Vagina (tissue), 2 donors: ENCODE data around the gene FKBP10.
"Not testable (repeated sequence)": the region's sequence is repeated elsewhere in the genome, so short reads cannot be mapped to it uniquely, and the experiment has no call there.

Experiments used
- CTCF ChIP-seq, 3 experiments: fragments of 450-650 bp in 2 of 3; fragments of 200-600 bp in 1 of 3; sonication (generic) in 1 of 3; IDR thresholded peaks; one replicate each; pipeline ENCODE4 v1.5.1; 2017 to 2019; ENCODE audit warnings: antibody characterized with exemption in 3 of 3, mild to moderate bottlenecking in 2 of 3, moderate library complexity in 2 of 3
- POLR2A ChIP-seq, 2 donors: fragments of 450-650 bp; IDR thresholded peaks; one replicate each; pipeline ENCODE4 v1.6.1; 2017; ENCODE audit warnings: antibody characterized with exemption in 2 of 2, mild to moderate bottlenecking in 2 of 2, moderate library complexity in 2 of 2
- POLR2AphosphoS5 ChIP-seq, 2 donors: sonication (generic); formaldehyde crosslinking; IDR thresholded peaks; one replicate each; pipeline ENCODE4 v1.9.0; 2017; ENCODE audit warnings: antibody characterized with exemption in 2 of 2, mild to moderate bottlenecking in 2 of 2, low read depth in 1 of 2; ENCODE audit not compliant: insufficient read depth in 1 of 2

GRCh38 chr17:41839448-41839847, 26.6 kb downstream of the FKBP10 start:
- TF ChIP-seq CTCF (IDR thresholded peaks at IDR 0.05); POLR2A (IDR thresholded peaks at IDR 0.05); POLR2AphosphoS5 (IDR thresholded peaks at IDR 0.05; ENCODE audit: insufficient read depth in 1 of 2, low read depth in 1 of 2): not testable (repeated sequence)
